HepG2 (cell line): ENCODE data around the gene STEAP1B. TPM values are rescaled to one million over a fixed set of nuclear protein-coding genes. Genes with fewer than 3 reads are reported as not detected.
A peak's percentile ranks its signal among the peaks of the same experiment; 100 is the strongest.

ENCODE experiments used
- CBX1 ChIP-seq: IDR thresholded peaks from one replicate; pipeline ENCODE4 v1.6.1; 2016; ENCODE audit warnings: antibody characterized with exemption, low read depth
- CHD2 ChIP-seq: IDR thresholded peaks from 2 replicates; pipeline ENCODE4 v1.6.1; 2011; ENCODE audit warnings: low read depth, low read length, improper control_type of control experiment
- FOXA3 ChIP-seq: IDR thresholded peaks from 2 replicates; pipeline ENCODE4 v1.6.1; 2016; ENCODE audit warnings: missing genetic modification reagents, missing compliant biosample characterization
- HNRNPH1 ChIP-seq: fragments of 200-400 bp; formaldehyde crosslinking; optimal IDR thresholded peaks from 2 replicates; pipeline ENCODE3; 2017; ENCODE audit warnings: mild to moderate bottlenecking, low read depth, low read length
- HOXA5 ChIP-seq: sonication (generic); formaldehyde crosslinking; IDR thresholded peaks from 2 replicates; pipeline ENCODE4 v1.4.0; 2020; ENCODE audit warnings: missing genetic modification reagents
- ISX ChIP-seq: sonication (generic); formaldehyde crosslinking; conservative IDR thresholded peaks from 2 replicates; pipeline ENCODE4 v1.5.0; 2020; ENCODE audit warnings: missing genetic modification reagents
- KAT7 ChIP-seq: IDR thresholded peaks from 2 replicates; pipeline ENCODE4 v1.6.1; 2018; ENCODE audit warnings: borderline replicate concordance, missing compliant biosample characterization
- MYNN ChIP-seq: sonication (generic); formaldehyde crosslinking; IDR thresholded peaks from 2 replicates; pipeline ENCODE4 v1.4.0; 2020; ENCODE audit warnings: mild to moderate bottlenecking, low read depth, missing genetic modification reagents
- PRMT3 ChIP-seq: sonication (generic); formaldehyde crosslinking; IDR thresholded peaks from 2 replicates; pipeline ENCODE4 v1.8.1; 2022; ENCODE audit warnings: low read depth, mild to moderate bottlenecking, moderate library complexity, missing genetic modification reagents, borderline replicate concordance
- REPIN1 ChIP-seq: sonication (generic); formaldehyde crosslinking; IDR thresholded peaks from 2 replicates; pipeline ENCODE4 v1.8.0; 2022; ENCODE audit warnings: missing genetic modification reagents, low read depth, mild to moderate bottlenecking, borderline replicate concordance
- SALL2 ChIP-seq: sonication (generic); formaldehyde crosslinking; IDR thresholded peaks from 2 replicates; pipeline ENCODE4 v1.8.1; 2023; ENCODE audit warnings: mild to moderate bottlenecking, missing genetic modification reagents, inconsistent platforms
- SOX5 ChIP-seq: IDR thresholded peaks from 2 replicates; pipeline ENCODE4 v1.6.1; 2016; ENCODE audit warnings: borderline replicate concordance
- TARDBP ChIP-seq: sonication (generic); formaldehyde crosslinking; IDR thresholded peaks from 2 replicates; pipeline ENCODE4 v1.8.0; 2022; ENCODE audit warnings: mild to moderate bottlenecking, missing genetic modification reagents
- ZMYM3 ChIP-seq: sonication (generic); formaldehyde crosslinking; IDR thresholded peaks from 2 replicates; pipeline ENCODE4 v1.5.1; 2020; ENCODE audit warnings: mild to moderate bottlenecking, missing genetic modification reagents
- ZNF12 ChIP-seq: sonication (generic); formaldehyde crosslinking; IDR thresholded peaks from 2 replicates; pipeline ENCODE4 v1.5.0; 2020; ENCODE audit warnings: missing genetic modification reagents
- ZNF121 ChIP-seq: sonication (generic); formaldehyde crosslinking; IDR thresholded peaks from 2 replicates; pipeline ENCODE4 v1.5.0; 2020; ENCODE audit warnings: mild to moderate bottlenecking, missing genetic modification reagents
- ZNF230 ChIP-seq: sonication (generic); formaldehyde crosslinking; IDR thresholded peaks from 2 replicates; pipeline ENCODE4 v1.4.0; 2020; ENCODE audit warnings: mild to moderate bottlenecking, missing genetic modification reagents
- ZNF30 ChIP-seq: sonication (generic); formaldehyde crosslinking; IDR thresholded peaks from 2 replicates; pipeline ENCODE4 v1.5.0; 2020; ENCODE audit warnings: mild to moderate bottlenecking, missing genetic modification reagents
- ZNF598 ChIP-seq: sonication (generic); formaldehyde crosslinking; IDR thresholded peaks from 2 replicates; pipeline ENCODE4 v1.5.1; 2020; ENCODE audit warnings: mild to moderate bottlenecking, missing genetic modification reagents, borderline replicate concordance
- ZNF652 ChIP-seq: IDR thresholded peaks from 2 replicates; pipeline ENCODE4 v1.6.1; 2016; ENCODE audit warnings: low read depth, borderline replicate concordance
- ZNF7 ChIP-seq: IDR thresholded peaks from 2 replicates; pipeline ENCODE4 v1.6.1; 2016; ENCODE audit warnings: missing biosample characterization, missing genetic modification reagents
- polyA plus RNA-seq, 8 experiments: library from polyadenylated mRNA; depleted of rRNA in 3 of 8; stranded (reverse) in 7 of 8; unstranded in 1 of 8; fragments of >200 nt; fragmentation: Illumina TruSeq in 4 of 8; extraction: Trizol in 4 of 8; gene quantifications; 2 replicates each; pipeline versions ENCODE4 v1.2.1 to v1.2.3, GENCODE V29; 2011 to 2016; ENCODE audit warnings: low read depth in 4 of 8, missing spikeins in 1 of 8, mixed read lengths in 1 of 8; ENCODE audit not compliant: insufficient read depth in 1 of 8
- total RNA-seq, 5 experiments: library from RNA; depleted of rRNA; stranded (reverse); fragments of >200 nt; fragmentation: Illumina TruSeq; extraction: Trizol; gene quantifications; 2 replicates each; pipeline ENCODE4 v1.2.3, GENCODE V29; 2016; ENCODE audit warnings: low read depth in 1 of 5
- TF ChIP-seq, protein P1 (sequence below): sonication (generic); formaldehyde crosslinking; IDR thresholded peaks from 2 replicates; pipeline ENCODE4 v1.4.0; 2020; ENCODE audit warnings: missing genetic modification reagents
- TF ChIP-seq, protein P2 (sequence below): sonication (generic); formaldehyde crosslinking; IDR thresholded peaks from 2 replicates; pipeline ENCODE4 v1.4.0; 2020; ENCODE audit warnings: mild to moderate bottlenecking, low read depth, missing genetic modification reagents
- TF ChIP-seq, protein P3 (sequence below): sonication (generic); formaldehyde crosslinking; IDR thresholded peaks from 2 replicates; pipeline ENCODE4 v1.8.1; 2022; ENCODE audit warnings: low read depth, mild to moderate bottlenecking, missing genetic modification reagents

The STEAP1B gene
- total and polyA plus RNA-seq, 2 of the 13 experiments (the other 11 are each of a cell fraction or from before 2014, with no cell fraction given), result not detected

DNA sequence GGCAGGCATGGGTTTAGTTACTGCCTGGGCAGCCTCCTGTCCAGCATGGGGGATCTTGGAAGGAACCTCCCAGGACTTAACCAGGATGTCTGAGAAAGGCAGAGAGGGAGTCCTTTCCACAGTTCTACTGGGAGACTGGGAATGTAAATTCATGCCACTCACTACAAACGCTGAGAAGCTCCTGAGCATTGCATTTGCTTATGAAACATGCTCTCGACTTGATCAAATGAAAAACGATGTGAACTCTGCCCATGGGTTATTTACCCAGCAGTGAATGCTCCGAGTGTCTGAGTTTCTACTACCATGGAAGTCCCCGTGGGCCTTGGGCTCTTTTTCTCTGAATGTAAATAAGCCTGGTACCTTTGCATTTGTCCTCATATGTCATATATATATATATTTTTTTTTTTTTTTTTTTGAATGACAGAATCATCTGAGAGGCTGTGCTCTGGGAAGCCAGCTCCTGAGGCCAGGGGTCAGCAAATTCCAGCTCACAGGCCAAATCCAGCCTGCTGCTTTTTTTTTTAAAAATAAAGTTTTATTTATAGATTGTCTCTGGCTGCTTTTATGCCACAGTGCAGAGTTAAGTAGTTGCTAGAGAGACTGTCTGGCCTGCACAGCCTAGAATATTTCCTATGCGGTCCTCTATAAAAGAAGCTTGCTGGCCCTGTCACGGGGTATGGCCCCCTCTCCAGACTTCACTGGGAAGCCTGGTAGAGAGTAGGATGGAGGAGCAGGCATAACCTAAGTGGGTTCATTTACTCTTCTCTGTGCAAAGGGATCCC is 121.6 kb downstream of the STEAP1B start (continued):
- TF ChIP-seq, protein P1, sequence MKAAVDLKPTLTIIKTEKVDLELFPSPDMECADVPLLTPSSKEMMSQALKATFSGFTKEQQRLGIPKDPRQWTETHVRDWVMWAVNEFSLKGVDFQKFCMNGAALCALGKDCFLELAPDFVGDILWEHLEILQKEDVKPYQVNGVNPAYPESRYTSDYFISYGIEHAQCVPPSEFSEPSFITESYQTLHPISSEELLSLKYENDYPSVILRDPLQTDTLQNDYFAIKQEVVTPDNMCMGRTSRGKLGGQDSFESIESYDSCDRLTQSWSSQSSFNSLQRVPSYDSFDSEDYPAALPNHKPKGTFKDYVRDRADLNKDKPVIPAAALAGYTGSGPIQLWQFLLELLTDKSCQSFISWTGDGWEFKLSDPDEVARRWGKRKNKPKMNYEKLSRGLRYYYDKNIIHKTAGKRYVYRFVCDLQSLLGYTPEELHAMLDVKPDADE (CRISPR knock-in tag), result no peak
- TF ChIP-seq ISX (CRISPR knock-in tag), result no peak
- TF ChIP-seq ZNF652, result no peak
- TF ChIP-seq SOX5, result peak; percentile 57; the same call in 1 of the 2 replicates
- TF ChIP-seq TARDBP (CRISPR knock-in tag), result peak; percentile 57; the same call in 1 of the 2 replicates
- TF ChIP-seq MYNN, result no peak
- no peak for TF ChIP-seq ZNF121
- TF ChIP-seq HOXA5, result 0 out of 2 replicates have a peak, but pooled peaks have one; percentile 62
- no peak for TF ChIP-seq PRMT3 (CRISPR knock-in tag)
- no peak for TF ChIP-seq ZNF7 (CRISPR knock-in tag)
- TF ChIP-seq, protein P2, sequence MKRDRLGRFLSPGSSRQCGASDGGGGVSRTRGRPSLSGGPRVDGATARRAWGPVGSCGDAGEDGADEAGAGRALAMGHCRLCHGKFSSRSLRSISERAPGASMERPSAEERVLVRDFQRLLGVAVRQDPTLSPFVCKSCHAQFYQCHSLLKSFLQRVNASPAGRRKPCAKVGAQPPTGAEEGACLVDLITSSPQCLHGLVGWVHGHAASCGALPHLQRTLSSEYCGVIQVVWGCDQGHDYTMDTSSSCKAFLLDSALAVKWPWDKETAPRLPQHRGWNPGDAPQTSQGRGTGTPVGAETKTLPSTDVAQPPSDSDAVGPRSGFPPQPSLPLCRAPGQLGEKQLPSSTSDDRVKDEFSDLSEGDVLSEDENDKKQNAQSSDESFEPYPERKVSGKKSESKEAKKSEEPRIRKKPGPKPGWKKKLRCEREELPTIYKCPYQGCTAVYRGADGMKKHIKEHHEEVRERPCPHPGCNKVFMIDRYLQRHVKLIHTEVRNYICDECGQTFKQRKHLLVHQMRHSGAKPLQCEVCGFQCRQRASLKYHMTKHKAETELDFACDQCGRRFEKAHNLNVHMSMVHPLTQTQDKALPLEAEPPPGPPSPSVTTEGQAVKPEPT, result no peak
- no peak for TF ChIP-seq ZNF598 (CRISPR knock-in tag)
- peak; percentile 95 for TF ChIP-seq FOXA3
- no peak for TF ChIP-seq ZMYM3 (CRISPR knock-in tag)
- TF ChIP-seq SALL2 (CRISPR knock-in tag), result no peak
- TF ChIP-seq HNRNPH1, result no peak
- no peak for TF ChIP-seq CBX1
- no peak for TF ChIP-seq ZNF230 (CRISPR knock-in tag)
- TF ChIP-seq REPIN1 (CRISPR knock-in tag), result 0 out of 2 replicates have a peak, but pooled peaks have one; percentile 21
- TF ChIP-seq KAT7, result no peak
- no peak for TF ChIP-seq ZNF12
- TF ChIP-seq, protein P3, sequence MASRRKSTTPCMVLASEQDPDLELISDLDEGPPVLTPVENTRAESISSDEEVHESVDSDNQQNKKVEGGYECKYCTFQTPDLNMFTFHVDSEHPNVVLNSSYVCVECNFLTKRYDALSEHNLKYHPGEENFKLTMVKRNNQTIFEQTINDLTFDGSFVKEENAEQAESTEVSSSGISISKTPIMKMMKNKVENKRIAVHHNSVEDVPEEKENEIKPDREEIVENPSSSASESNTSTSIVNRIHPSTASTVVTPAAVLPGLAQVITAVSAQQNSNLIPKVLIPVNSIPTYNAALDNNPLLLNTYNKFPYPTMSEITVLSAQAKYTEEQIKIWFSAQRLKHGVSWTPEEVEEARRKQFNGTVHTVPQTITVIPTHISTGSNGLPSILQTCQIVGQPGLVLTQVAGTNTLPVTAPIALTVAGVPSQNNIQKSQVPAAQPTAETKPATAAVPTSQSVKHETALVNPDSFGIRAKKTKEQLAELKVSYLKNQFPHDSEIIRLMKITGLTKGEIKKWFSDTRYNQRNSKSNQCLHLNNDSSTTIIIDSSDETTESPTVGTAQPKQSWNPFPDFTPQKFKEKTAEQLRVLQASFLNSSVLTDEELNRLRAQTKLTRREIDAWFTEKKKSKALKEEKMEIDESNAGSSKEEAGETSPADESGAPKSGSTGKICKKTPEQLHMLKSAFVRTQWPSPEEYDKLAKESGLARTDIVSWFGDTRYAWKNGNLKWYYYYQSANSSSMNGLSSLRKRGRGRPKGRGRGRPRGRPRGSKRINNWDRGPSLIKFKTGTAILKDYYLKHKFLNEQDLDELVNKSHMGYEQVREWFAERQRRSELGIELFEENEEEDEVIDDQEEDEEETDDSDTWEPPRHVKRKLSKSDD (CRISPR knock-in tag), result no peak
- no peak for TF ChIP-seq CHD2
- no peak for TF ChIP-seq ZNF30 (CRISPR knock-in tag)
